ENCODE data around the gene MRGPRG.

MRGPRG gene

DNA sequence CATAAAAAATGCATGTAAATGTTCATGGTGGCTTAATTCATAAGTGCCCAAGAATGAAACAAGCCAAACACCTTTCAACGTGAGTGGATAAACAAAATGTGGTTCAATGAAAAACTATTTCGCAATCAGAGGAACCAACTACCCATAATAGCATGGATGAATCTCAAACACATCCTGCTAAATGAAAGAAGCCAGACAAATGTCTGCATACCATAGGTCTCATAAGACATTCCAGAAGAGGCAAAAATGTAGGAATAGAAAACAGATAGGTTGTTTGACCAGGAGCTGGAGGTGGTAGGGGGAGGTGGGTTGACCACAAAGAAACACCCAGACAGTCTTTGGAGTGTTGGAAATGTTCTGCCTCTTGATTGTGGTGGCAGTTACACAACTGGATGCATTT, 40.3 kb downstream of the MRGPRG start:
- Histone ChIP-seq H3K4me2 (ENCODE audit: low read depth, low read length, poor library complexity, severe bottlenecking) (no peak overlapping the region), H3F3A (ENCODE audit: insufficient read depth) (no peaks in the 10 kb centered on the region), H4K20me1 (ENCODE audit: low read depth, low read length) (no peaks in the 10 kb centered on the region), H3K9me3 (ENCODE audit: insufficient read depth, low read length) (peaks cover 13% of the 10 kb centered on the region; the same call in 1 of the 2 replicates), H3K4me3 (ENCODE audit: insufficient read depth, low read length, poor library complexity, severe bottlenecking) (no peak overlapping the region), H3K27me3 (ENCODE audit: low read length) (no peaks in the 10 kb centered on the region), H2AFZ (ENCODE audit: low read depth, low read length, severe bottlenecking) (no peak overlapping the region), H3K27ac (ENCODE audit: low read depth, low read length) (no peak overlapping the region), H3K9ac (ENCODE audit: low read length) (no peak overlapping the region), H3K9me2 (replicated peaks; ENCODE audit: insufficient read depth, low read length) (no peaks in the 10 kb centered on the region), H3K36me3 (ENCODE audit: low read length) (no peaks in the 10 kb centered on the region), H3K79me2 (ENCODE audit: insufficient read depth, low read length) (no peaks in the 10 kb centered on the region)
- TF ChIP-seq, protein P1, sequence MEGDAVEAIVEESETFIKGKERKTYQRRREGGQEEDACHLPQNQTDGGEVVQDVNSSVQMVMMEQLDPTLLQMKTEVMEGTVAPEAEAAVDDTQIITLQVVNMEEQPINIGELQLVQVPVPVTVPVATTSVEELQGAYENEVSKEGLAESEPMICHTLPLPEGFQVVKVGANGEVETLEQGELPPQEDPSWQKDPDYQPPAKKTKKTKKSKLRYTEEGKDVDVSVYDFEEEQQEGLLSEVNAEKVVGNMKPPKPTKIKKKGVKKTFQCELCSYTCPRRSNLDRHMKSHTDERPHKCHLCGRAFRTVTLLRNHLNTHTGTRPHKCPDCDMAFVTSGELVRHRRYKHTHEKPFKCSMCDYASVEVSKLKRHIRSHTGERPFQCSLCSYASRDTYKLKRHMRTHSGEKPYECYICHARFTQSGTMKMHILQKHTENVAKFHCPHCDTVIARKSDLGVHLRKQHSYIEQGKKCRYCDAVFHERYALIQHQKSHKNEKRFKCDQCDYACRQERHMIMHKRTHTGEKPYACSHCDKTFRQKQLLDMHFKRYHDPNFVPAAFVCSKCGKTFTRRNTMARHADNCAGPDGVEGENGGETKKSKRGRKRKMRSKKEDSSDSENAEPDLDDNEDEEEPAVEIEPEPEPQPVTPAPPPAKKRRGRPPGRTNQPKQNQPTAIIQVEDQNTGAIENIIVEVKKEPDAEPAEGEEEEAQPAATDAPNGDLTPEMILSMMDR (IDR thresholded peaks at IDR 0.05; ENCODE audit: insufficient read depth, low read length, poor library complexity, severe bottlenecking): no peak
- TF ChIP-seq EZH2phosphoT487 (conservative IDR thresholded peaks at IDR 0.05; ENCODE audit: low read length): no peak

DNA sequence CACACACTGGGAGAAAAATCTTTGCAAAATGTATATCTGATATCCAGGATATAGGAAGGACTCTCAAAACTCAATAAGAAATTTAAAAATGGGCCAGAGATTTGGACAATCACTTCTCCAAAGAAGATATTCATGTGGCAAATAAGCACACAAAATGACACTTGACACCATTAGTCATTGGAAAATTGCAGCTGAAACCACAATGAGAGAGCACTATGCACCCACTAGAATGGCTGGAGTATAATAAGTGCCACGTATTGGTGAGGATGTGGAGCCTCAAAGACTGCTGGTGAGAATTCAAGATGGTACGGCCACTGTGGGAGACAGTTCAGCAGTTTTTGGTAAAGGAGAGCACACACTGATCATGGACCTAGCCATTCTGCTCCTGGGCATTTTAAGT, 40.7 kb downstream of the MRGPRG start:
- no peak overlapping the region for H2AFZ ChIP-seq (ENCODE audit: low read depth, low read length, severe bottlenecking)
- H3K36me3 ChIP-seq (ENCODE audit: low read length): no peaks in the 10 kb centered on the region
- TF ChIP-seq, protein P1 (IDR thresholded peaks at IDR 0.05; ENCODE audit: insufficient read depth, low read length, poor library complexity, severe bottlenecking): no peak
- TF ChIP-seq EZH2phosphoT487 (conservative IDR thresholded peaks at IDR 0.05; ENCODE audit: low read length): no peak
- H3K9me2 ChIP-seq (replicated peaks; ENCODE audit: insufficient read depth, low read length): no peaks in the 10 kb centered on the region
- H3K27me3 ChIP-seq (ENCODE audit: low read length): no peaks in the 10 kb centered on the region
- no peak overlapping the region for H3K9ac ChIP-seq (ENCODE audit: low read length)
- H3K4me3 ChIP-seq (ENCODE audit: insufficient read depth, low read length, poor library complexity, severe bottlenecking): no peak overlapping the region
- no peak overlapping the region for H3K4me2 ChIP-seq (ENCODE audit: low read depth, low read length, poor library complexity, severe bottlenecking)
- no peak overlapping the region for H3K27ac ChIP-seq (ENCODE audit: low read depth, low read length)
- H4K20me1 ChIP-seq (ENCODE audit: low read depth, low read length): no peaks in the 10 kb centered on the region
- H3K79me2 ChIP-seq (ENCODE audit: insufficient read depth, low read length): no peaks in the 10 kb centered on the region
- peaks cover 13% of the 10 kb centered on the region; the same call in 1 of the 2 replicates for H3K9me3 ChIP-seq (ENCODE audit: insufficient read depth, low read length)
- H3F3A ChIP-seq (ENCODE audit: insufficient read depth): no peaks in the 10 kb centered on the region

DNA sequence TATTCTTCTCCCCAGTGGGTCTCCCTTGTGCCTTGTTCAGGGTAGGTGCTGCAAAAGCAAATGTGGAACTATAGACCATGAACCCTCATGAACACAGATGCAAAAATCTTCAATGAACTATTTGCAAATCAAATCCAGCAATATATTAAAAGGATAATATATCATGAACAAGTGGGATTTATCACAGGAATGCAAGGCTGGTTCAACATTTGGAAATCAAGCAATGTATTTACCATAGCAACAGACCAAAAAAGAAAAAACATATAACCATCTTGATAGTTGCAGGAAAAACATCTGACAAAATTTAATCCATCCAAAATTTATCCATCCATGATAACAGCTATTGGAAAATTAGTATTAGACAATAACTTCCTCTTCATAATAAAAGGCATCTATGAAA, 42.1 kb downstream of the MRGPRG start:
- TF ChIP-seq, protein P1 (IDR thresholded peaks at IDR 0.05; ENCODE audit: insufficient read depth, low read length, poor library complexity, severe bottlenecking): no peak
- TF ChIP-seq EZH2phosphoT487 (conservative IDR thresholded peaks at IDR 0.05; ENCODE audit: low read length): no peak
- Histone ChIP-seq H3K27me3 (ENCODE audit: low read length) (no peaks in the 10 kb centered on the region), H3F3A (ENCODE audit: insufficient read depth) (no peaks in the 10 kb centered on the region), H2AFZ (ENCODE audit: low read depth, low read length, severe bottlenecking) (no peak overlapping the region), H3K9me3 (ENCODE audit: insufficient read depth, low read length) (peaks cover 13% of the 10 kb centered on the region; the same call in 1 of the 2 replicates), H3K4me2 (ENCODE audit: low read depth, low read length, poor library complexity, severe bottlenecking) (no peak overlapping the region), H4K20me1 (ENCODE audit: low read depth, low read length) (no peaks in the 10 kb centered on the region), H3K4me3 (ENCODE audit: insufficient read depth, low read length, poor library complexity, severe bottlenecking) (no peak overlapping the region), H3K9me2 (replicated peaks; ENCODE audit: insufficient read depth, low read length) (no peaks in the 10 kb centered on the region), H3K9ac (ENCODE audit: low read length) (no peak overlapping the region), H3K79me2 (ENCODE audit: insufficient read depth, low read length) (no peaks in the 10 kb centered on the region), H3K36me3 (ENCODE audit: low read length) (no peaks in the 10 kb centered on the region), H3K27ac (ENCODE audit: low read depth, low read length) (no peak overlapping the region)

Data from SU-DHL-6 (cell line).